ENCODE results near the gene TYW1B. TPM values are rescaled to one million over a fixed set of nuclear protein-coding genes. Genes with fewer than 3 reads are reported as not detected.
"Not testable (repeated sequence)": the region's sequence is repeated elsewhere in the genome, so short reads cannot be mapped to it uniquely, and the experiment has no call there.

Gene TYW1B
- total RNA-seq, 1 donor from 2014 or later, result 3.6 TPM

- H3K27ac ChIP-seq, result no peak overlapping the region
- no peaks in the 10 kb centered on the region for H3K9me3 Mint-ChIP-seq
- no peak for DNase-seq (ENCODE audit: low spot score)
- H3F3A ChIP-seq (ENCODE audit: low read depth), result no peaks in the 10 kb centered on the region
- no peak overlapping the region for H3K4me2 ChIP-seq
- H4K20me1 ChIP-seq (ENCODE audit: low read depth), result no peaks in the 10 kb centered on the region
- no peaks in the 10 kb centered on the region for H3K79me2 ChIP-seq (ENCODE audit: low read depth)
- no peak overlapping the region for H3K4me3 Mint-ChIP-seq
- H2AFZ ChIP-seq (replicated peaks), result no peak overlapping the region
- H3K36me3 Mint-ChIP-seq, result peaks cover 4% of the 10 kb centered on the region
- no peaks in the 10 kb centered on the region for H3K27me3 Mint-ChIP-seq (ENCODE audit: insufficient read depth, low read depth)
- H3K27ac Mint-ChIP-seq, result no peak overlapping the region
- H3K4me3 ChIP-seq, result no peak overlapping the region
- no peaks in the 10 kb centered on the region for H3K36me3 ChIP-seq
- no peaks in the 10 kb centered on the region for H3K9me3 ChIP-seq (ENCODE audit: low read depth)
- TF ChIP-seq CTCF (IDR thresholded peaks at IDR 0.05) (no peak), EZH2 (IDR thresholded peaks at IDR 0.05) (no peak), EZH2phosphoT487 (IDR thresholded peaks at IDR 0.05) (no peak)
- no peak overlapping the region for H3K9ac ChIP-seq
- no peaks in the 10 kb centered on the region for H3K4me1 ChIP-seq
- H3K27me3 ChIP-seq, result no peaks in the 10 kb centered on the region
- no peaks in the 10 kb centered on the region for H3K4me1 Mint-ChIP-seq
These were observed 224.9 kb downstream of the TYW1B start for GRCh38 chr7:72603073-72603472.

- not testable (repeated sequence) for H3K4me1 Mint-ChIP-seq; H3K4me1 ChIP-seq; H3K36me3 Mint-ChIP-seq; H3K79me2 ChIP-seq (ENCODE audit: low read depth); H3K27ac Mint-ChIP-seq; H3F3A ChIP-seq (ENCODE audit: low read depth); H3K4me3 Mint-ChIP-seq; H3K9me3 ChIP-seq (ENCODE audit: low read depth); H3K4me3 ChIP-seq; H3K27ac ChIP-seq; H3K27me3 ChIP-seq; H3K36me3 ChIP-seq; H2AFZ ChIP-seq (replicated peaks); H3K4me2 ChIP-seq; DNase-seq (ENCODE audit: low spot score); H3K9ac ChIP-seq; H3K27me3 Mint-ChIP-seq (ENCODE audit: insufficient read depth, low read depth); H4K20me1 ChIP-seq (ENCODE audit: low read depth); H3K9me3 Mint-ChIP-seq
These were observed 226.3 kb downstream of the TYW1B start for GRCh38 chr7:72601683-72602082.

GRCh38 chr7:72590023-72590422 is 238.0 kb downstream of the TYW1B start:
- peaks cover 20% of the 10 kb centered on the region for H3K9me3 Mint-ChIP-seq

GRCh38 chr7:72587267-72587666 is 240.7 kb downstream of the TYW1B start:
- not testable (repeated sequence) for H3K4me1 Mint-ChIP-seq; H3K9me3 ChIP-seq (ENCODE audit: low read depth)

More at GRCh38 chr7:72590023-72590422, 238.0 kb downstream of the TYW1B start:
- not testable (repeated sequence) for H3K4me2 ChIP-seq; H3K4me1 ChIP-seq; H3K27ac Mint-ChIP-seq; H3F3A ChIP-seq (ENCODE audit: low read depth); H3K4me3 ChIP-seq; DNase-seq (ENCODE audit: low spot score); H3K4me1 Mint-ChIP-seq; H3K27me3 Mint-ChIP-seq (ENCODE audit: insufficient read depth, low read depth); H3K9ac ChIP-seq; H3K36me3 ChIP-seq; H3K4me3 Mint-ChIP-seq; H3K79me2 ChIP-seq (ENCODE audit: low read depth); H4K20me1 ChIP-seq (ENCODE audit: low read depth); H3K9me3 ChIP-seq (ENCODE audit: low read depth); H2AFZ ChIP-seq (replicated peaks); H3K27me3 ChIP-seq; H3K27ac ChIP-seq
- peaks cover 20% of the 10 kb centered on the region for H3K36me3 Mint-ChIP-seq

GRCh38 chr7:72584576-72584975 is 243.4 kb downstream of the TYW1B start:
- not testable (repeated sequence) for H3K4me3 Mint-ChIP-seq; H3K79me2 ChIP-seq (ENCODE audit: low read depth); H3K27ac ChIP-seq; H2AFZ ChIP-seq (replicated peaks); H3K27me3 ChIP-seq; H3K36me3 ChIP-seq; H3K9me3 Mint-ChIP-seq; H3F3A ChIP-seq (ENCODE audit: low read depth); H3K4me3 ChIP-seq; H3K4me1 ChIP-seq; H3K4me2 ChIP-seq; DNase-seq (ENCODE audit: low spot score); H3K4me1 Mint-ChIP-seq; H4K20me1 ChIP-seq (ENCODE audit: low read depth); H3K27me3 Mint-ChIP-seq (ENCODE audit: insufficient read depth, low read depth); H3K9ac ChIP-seq; H3K9me3 ChIP-seq (ENCODE audit: low read depth); H3K27ac Mint-ChIP-seq
- peaks cover 13% of the 10 kb centered on the region for H3K36me3 Mint-ChIP-seq

More at GRCh38 chr7:72587267-72587666, 240.7 kb downstream of the TYW1B start:
- not testable (repeated sequence) for H3K27me3 Mint-ChIP-seq (ENCODE audit: insufficient read depth, low read depth); H4K20me1 ChIP-seq (ENCODE audit: low read depth); H3F3A ChIP-seq (ENCODE audit: low read depth); H3K4me3 ChIP-seq; H3K27ac Mint-ChIP-seq; H2AFZ ChIP-seq (replicated peaks); H3K27me3 ChIP-seq; H3K36me3 ChIP-seq; H3K79me2 ChIP-seq (ENCODE audit: low read depth); DNase-seq (ENCODE audit: low spot score); H3K9ac ChIP-seq; H3K27ac ChIP-seq; H3K4me3 Mint-ChIP-seq; H3K4me1 ChIP-seq; H3K4me2 ChIP-seq
- Mint-ChIP-seq H3K9me3 (peaks cover 17% of the 10 kb centered on the region), H3K36me3 (peaks cover 23% of the 10 kb centered on the region)

- H3K9ac ChIP-seq; H3K9me3 Mint-ChIP-seq; H2AFZ ChIP-seq (replicated peaks); H4K20me1 ChIP-seq (ENCODE audit: low read depth); H3K27ac Mint-ChIP-seq; H3F3A ChIP-seq (ENCODE audit: low read depth); H3K4me3 Mint-ChIP-seq; H3K79me2 ChIP-seq (ENCODE audit: low read depth); H3K36me3 ChIP-seq; H3K27me3 Mint-ChIP-seq (ENCODE audit: insufficient read depth, low read depth); H3K27me3 ChIP-seq; H3K9me3 ChIP-seq (ENCODE audit: low read depth); H3K27ac ChIP-seq; H3K4me1 ChIP-seq; H3K4me3 ChIP-seq; H3K4me2 ChIP-seq; H3K4me1 Mint-ChIP-seq; DNase-seq (ENCODE audit: low spot score): not testable (repeated sequence)
- peaks cover 10% of the 10 kb centered on the region for H3K36me3 Mint-ChIP-seq
These were observed 244.2 kb downstream of the TYW1B start for GRCh38 chr7:72583620-72584361.

- not testable (repeated sequence) for H3K9ac ChIP-seq; H3K27me3 Mint-ChIP-seq (ENCODE audit: insufficient read depth, low read depth); H3K4me3 Mint-ChIP-seq; H4K20me1 ChIP-seq (ENCODE audit: low read depth); H3K4me2 ChIP-seq; H2AFZ ChIP-seq (replicated peaks); H3K4me3 ChIP-seq; H3K4me1 ChIP-seq; H3K36me3 Mint-ChIP-seq; H3K27me3 ChIP-seq; H3F3A ChIP-seq (ENCODE audit: low read depth); DNase-seq (ENCODE audit: low spot score); H3K79me2 ChIP-seq (ENCODE audit: low read depth); H3K9me3 ChIP-seq (ENCODE audit: low read depth); H3K9me3 Mint-ChIP-seq; H3K27ac Mint-ChIP-seq; H3K36me3 ChIP-seq; H3K4me1 Mint-ChIP-seq; H3K27ac ChIP-seq
These were observed 247.7 kb downstream of the TYW1B start for GRCh38 chr7:72580142-72580770.
